Brain pericyte (primary cell): ENCODE results near the gene APP.

Source experiments
- DNase-seq: peaks from one replicate; pipeline ENCODE4 v3.0.0-alpha.2; 2012; ENCODE audit warnings: low read depth, low spot score

The APP gene

GRCh38 chr21:25831300-25831960 lies 339.1 kb downstream of the APP start:
- no peak for DNase-seq
